ENCODE measurements around the gene RND3.

The RND3 gene

GRCh38 chr2:150475479-150476250 lies 11.8 kb downstream of the RND3 start:
- FAIRE-seq = no peak

- no peak for FAIRE-seq
These were observed 13.0 kb downstream of the RND3 start for GRCh38 chr2:150474326-150475074.

DNA sequence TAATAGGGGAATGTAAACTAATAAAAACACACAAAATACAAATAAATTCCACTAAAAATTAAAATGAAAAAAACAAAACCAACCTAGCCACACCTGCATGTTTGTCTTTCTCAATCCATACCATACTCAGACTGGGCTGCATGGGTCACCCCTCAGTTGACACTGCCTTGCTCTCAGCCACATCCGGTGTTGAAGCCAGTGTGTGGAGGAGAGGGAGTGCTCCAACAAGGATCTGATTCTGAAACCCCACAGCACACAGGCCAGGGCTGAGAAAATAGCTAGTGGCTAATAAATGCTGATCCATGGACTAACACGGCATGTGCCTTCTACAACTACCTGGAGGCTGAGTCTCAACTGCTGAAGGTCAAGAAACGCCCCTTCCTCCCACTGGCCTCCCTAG lies 13.7 kb downstream of the RND3 start:
- no peak for FAIRE-seq

DNA sequence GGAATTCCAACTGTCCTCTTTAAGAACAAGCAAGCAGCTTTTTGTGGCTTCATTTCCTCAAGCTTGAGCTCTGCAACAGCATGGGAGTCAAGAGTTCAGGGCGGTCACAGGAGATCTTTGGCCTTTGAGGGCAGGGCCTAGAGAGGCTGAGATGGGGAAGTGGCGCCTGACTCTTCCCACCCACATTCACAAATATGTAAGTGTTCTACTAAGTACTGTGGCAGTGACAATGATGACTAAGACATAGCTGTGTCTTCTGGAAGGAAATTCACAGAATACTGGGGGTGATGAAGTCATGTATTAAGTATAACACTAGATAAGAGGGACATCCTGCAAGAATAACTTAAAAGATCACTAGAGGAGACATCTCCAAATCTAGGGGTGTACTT lies 15.0 kb downstream of the RND3 start:
- no peak for FAIRE-seq

DNA sequence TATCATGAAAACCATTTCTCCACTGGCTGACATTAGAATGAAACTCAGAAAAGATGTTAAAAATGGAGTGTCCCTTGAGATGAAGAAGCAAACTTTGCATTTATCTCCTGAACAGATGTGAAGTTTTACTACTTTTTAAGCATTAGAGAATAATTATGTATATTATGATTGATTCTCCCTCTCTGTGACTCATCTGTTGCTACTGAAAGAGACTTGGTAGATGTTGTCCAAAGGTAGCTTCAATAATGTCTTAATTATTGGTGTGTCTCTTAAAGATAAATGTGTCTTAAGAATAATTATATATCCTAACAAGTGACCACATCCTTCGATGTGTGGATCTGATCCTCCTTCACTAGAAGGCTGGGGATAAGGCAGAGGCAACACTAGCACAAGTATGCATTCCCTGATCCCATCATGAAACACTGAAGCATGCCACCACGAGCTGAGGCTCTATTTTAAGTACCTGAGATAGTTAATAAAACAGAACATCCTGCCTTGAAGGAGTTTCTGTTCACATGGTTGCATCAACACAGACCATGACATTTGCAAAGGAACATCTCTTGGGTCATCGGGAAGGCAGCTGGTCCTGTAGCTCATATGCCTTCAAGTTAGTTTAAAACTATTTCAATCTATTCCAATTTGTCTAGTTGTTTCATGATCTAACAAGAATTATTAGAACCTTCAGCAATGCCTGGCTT lies 15.5 kb downstream of the RND3 start:
- no peak for FAIRE-seq

DNA sequence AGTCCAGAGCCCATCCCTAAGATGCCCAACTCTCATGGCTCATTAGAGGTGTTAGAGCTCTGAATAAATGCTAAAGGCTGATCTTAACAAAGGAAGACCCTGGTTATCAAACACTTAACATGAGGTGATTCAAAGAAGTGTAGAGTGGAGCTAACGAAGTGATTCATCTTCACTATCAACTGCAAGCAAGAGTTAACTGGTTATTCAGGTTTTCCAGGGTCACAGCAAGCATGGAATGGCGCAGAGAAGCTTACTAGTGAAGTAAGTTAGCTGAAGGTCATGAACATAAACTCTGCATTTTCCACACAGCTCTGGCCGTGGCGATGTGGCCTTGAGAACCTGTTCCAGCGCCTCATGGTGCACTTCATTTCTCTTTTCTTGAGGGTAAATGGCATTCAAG lies 17.0 kb downstream of the RND3 start:
- FAIRE-seq = no peak

- no peak for FAIRE-seq
These were observed 17.7 kb downstream of the RND3 start for GRCh38 chr2:150469706-150470274.

DNA sequence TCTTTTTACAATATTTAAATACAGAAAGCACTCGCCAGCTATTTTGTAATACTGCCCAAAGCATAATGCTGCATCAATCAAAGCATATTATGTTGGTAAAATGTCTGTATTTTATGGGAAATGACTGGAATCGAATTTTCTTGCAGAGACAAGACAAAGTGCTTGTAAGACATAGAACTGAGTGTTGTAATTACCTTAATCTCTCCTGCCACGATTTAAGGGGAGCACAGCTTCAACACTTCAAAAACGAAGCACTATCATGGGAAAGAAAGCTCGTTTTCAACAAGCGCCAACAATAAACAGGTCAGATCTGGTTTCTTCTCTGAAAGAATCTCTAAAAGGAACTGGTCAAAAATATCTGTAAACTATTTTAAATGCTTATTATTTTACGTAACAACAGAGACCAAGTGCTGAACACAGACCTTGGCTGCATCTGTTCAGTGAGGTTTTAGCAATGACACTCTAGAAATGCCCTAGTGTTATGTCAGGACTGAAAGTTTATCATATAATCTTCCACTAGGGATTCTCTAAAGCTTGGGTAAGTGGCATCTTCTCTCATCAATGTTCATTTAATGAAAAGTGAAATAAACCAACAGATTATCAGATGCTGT lies 19.0 kb downstream of the RND3 start:
- FAIRE-seq = no peak

GRCh38 chr2:150467621-150467963 lies 19.9 kb downstream of the RND3 start:
- no peak for FAIRE-seq

GRCh38 chr2:150466741-150467620 lies 20.5 kb downstream of the RND3 start:
- no peak for FAIRE-seq

DNA sequence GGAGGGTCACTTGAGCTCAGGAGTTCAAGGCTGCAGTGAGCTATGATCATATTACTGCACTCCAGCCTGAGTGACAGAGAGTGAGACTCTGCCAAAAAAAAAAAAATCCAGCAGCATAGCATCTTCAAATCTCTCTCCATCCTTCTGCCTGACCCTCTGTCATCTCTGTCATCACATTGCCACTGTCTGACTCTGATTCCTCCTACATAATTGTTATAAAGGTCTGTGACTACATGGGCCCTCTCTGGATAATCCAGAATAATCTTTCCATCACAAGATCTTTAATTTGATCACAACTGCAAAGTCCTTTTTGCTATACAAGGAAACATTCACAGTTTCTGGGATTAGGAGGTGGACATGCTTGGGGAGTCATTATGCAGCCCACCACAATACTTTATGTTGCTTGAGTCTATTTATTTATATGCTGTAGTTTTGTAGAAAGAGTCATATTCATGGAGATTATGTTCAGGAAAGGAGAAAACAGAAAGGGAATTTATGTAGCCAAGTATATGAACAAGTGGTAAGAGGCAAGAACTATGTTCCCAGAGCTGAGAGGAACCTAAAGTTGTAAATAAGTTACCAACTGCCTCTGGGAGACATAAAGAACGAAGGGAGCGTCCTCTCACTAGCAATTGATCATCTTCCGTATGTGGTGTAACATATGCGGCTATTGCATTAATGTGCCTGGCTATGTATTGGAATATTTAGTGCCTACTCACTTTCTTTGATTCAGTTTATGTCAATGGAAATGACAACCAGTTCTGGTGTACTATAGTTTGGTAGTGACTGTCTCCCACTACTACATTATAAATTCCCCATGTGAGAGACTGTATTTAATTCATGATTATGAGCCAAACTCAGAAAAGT lies 21.5 kb downstream of the RND3 start:
- FAIRE-seq = no peak

DNA sequence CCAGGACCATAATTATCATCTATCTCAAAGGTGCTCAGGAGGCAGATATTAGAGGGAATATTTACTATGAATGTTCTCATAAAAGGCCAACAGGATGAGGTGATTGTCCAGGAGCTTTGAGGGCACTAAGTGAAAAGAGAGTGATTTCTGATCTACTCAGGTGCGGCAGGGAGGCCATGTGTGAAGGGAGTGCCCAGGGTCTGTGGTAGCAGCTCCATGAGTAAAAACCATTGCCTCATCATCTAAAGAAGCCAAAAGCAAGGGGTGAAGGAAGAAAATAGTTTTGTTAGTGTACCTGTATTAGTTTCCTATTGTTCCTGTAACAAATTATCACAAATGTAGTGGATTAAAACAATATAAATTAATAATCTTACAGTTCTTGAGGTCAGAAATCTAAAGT lies 22.5 kb downstream of the RND3 start:
- FAIRE-seq = no peak

DNA sequence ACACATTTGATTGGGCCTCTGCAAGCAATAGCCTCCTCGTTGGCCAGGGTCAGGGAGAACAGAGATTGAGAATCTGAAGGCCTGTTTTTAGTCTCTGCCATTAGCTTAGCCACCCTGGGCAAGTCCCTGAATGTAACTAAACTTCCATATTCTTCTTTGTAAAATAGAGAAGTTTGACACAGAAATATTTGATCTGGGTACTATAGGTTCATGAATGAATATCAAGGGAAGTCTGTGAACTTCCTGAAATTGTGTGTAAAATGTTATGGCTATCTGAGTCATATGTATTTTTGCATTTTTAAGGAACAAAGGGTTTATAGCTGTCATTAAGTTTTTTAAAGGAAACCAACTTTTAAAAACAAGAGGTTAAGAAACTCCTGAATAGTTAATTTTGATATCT lies 23.2 kb downstream of the RND3 start:
- FAIRE-seq = no peak

- FAIRE-seq = no peak
These were observed 24.7 kb downstream of the RND3 start for GRCh38 chr2:150462770-150463169.

DNA sequence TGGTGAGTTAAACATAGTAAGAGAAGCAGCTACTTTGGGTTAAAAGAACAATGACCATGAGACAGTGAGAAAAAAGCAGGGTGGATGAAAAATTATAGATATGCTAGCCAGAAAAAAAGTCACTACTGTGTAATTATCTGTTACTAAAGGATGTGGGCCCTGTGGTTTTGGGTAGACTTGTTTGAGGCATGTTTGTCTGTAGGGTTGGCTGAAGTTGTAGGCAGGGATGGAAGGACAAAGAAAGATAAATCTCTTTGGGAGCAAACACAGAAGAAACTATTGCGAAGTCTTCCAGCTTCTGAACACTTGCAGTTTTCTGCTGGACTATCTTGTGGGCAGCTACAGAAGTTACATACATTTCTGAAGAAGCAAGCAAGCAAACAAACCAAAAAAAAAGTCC lies 28.2 kb downstream of the RND3 start:
- FAIRE-seq = no peak

DNA sequence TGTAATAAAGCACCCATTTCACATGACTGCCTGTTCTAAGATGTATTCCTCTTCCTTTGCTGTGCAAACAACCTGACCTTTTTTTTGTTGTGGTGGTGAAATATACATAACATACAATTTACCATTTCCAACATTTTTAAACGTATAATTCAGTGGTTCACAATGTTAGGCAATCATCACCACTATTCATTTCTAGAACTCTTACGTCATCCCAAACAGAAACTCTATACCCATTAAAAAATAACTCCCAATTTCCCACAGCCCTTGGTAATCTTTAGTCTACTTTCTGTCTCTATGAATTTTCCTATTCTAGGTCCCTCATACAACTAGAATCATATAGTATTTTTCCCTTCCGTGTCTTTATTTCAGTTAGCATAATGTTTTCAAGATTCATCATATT lies 36.7 kb downstream of the RND3 start:
- FAIRE-seq = no peak

- no peak for FAIRE-seq
These were observed 37.6 kb downstream of the RND3 start for GRCh38 chr2:150449856-150450255.

DNA sequence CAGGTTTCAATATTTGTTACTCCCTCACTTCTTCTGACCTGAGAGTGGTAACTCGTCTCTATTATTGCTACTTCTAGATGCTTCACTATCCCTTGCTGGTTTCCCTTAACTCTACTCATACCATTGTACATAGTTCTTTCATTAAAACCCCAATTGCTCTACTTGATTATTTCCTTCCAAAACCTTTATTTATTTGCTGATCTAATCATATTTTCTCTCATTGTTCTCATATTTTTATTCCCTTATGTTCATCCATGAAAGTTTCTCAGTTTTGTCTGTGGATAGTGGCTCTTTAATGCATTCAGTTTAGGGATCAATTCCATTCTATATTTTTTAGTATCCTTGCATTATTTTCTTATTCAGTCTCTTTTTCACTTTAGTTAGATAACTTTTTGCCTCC lies 42.1 kb downstream of the RND3 start:
- no peak for FAIRE-seq

GRCh38 chr2:150442484-150442883 lies 45.0 kb downstream of the RND3 start:
- FAIRE-seq = no peak

GRCh38 chr2:150441784-150442183 lies 45.7 kb downstream of the RND3 start:
- no peak for FAIRE-seq

- no peak for FAIRE-seq
These were observed 46.2 kb downstream of the RND3 start for GRCh38 chr2:150441226-150441625.
